ENCODE measurements around the gene CDC42BPB. TPM values are rescaled to one million over a fixed set of nuclear protein-coding genes. Genes with fewer than 3 reads are reported as not detected.
A peak's percentile ranks its signal among the peaks of the same experiment; 100 is the strongest.

The CDC42BPB gene
- polyA plus RNA-seq, 1 of the 3 experiments (the other 2 are of a cell fraction): 61.6 TPM

DNA sequence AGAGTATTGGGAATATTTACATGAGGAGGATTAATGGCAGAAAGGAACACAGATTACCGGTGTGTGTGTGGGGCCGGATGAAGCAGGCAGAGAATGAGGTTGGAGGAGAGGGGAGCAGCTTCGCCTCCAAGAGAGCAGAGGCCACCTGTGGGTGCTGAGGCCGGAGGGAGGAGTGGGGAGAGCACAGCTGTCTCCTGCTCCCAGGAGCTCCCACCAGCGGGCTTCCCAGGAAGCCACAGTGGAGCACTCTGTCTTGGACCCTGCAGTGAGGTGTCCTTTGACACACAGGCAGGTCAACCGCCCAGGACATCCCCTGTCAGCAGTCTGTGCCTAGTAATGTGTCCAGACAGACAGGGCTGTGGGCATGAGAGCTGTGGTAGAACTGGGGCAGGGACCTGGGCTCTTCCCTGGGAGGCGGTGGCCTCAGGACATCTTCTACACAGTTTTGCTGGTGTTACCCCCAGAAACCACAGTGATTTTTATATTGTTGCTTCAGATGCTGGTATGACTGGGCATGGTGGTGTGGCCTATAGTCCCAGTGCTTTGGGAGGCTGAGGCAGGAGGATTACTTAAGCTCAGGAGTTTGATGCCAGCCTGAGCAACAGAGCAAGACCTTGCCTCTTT, 153.3 kb downstream of the CDC42BPB start:
- no peaks in the 10 kb centered on the region for H3K4me1 ChIP-seq (ENCODE audit: control insufficient read depth in 1 of 2, insufficient read depth in 2 of 2, low read depth in 1 of 2, low read length in 1 of 2)
- no peaks in the 10 kb centered on the region for H3K9me2 ChIP-seq
- no peaks in the 10 kb centered on the region for H3K27me3 ChIP-seq (ENCODE audit: insufficient read depth)
- WGBS (ENCODE audit: low lambda C conversion rate): 98% methylated on average over 5 of the region's 7 CpGs
- DNase-seq: no peak
- H3K36me3 ChIP-seq (replicated peaks in 1 of 2; ENCODE audit: control insufficient read depth in 1 of 2, insufficient read depth in 2 of 2, low read length in 1 of 2): peaks cover 13 to 24% of the 10 kb centered on the region in 2 experiments
- no peak overlapping the region for H3K9ac ChIP-seq
- no peak overlapping the region for H2AFZ ChIP-seq (ENCODE audit: low read depth)
- TF ChIP-seq FOXM1 (IDR thresholded peaks at IDR 0.05; ENCODE audit: low read depth): no peak
- TF ChIP-seq RCOR1 (IDR thresholded peaks at IDR 0.05; ENCODE audit: low read length): no peak
- no peak for TF ChIP-seq USF2 (IDR thresholded peaks at IDR 0.05; ENCODE audit: borderline replicate concordance, low read depth, low read length)
- no peak for TF ChIP-seq GATA2 (CRISPR knock-in tag; IDR thresholded peaks at IDR 0.05)
- no peak for TF ChIP-seq TAF1 (IDR thresholded peaks at IDR 0.05; ENCODE audit: borderline replicate concordance, low read depth, low read length)
- TF ChIP-seq, protein P1, sequence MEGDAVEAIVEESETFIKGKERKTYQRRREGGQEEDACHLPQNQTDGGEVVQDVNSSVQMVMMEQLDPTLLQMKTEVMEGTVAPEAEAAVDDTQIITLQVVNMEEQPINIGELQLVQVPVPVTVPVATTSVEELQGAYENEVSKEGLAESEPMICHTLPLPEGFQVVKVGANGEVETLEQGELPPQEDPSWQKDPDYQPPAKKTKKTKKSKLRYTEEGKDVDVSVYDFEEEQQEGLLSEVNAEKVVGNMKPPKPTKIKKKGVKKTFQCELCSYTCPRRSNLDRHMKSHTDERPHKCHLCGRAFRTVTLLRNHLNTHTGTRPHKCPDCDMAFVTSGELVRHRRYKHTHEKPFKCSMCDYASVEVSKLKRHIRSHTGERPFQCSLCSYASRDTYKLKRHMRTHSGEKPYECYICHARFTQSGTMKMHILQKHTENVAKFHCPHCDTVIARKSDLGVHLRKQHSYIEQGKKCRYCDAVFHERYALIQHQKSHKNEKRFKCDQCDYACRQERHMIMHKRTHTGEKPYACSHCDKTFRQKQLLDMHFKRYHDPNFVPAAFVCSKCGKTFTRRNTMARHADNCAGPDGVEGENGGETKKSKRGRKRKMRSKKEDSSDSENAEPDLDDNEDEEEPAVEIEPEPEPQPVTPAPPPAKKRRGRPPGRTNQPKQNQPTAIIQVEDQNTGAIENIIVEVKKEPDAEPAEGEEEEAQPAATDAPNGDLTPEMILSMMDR (IDR thresholded peaks at IDR 0.05): no peak
- TF ChIP-seq ZBTB33 (IDR thresholded peaks at IDR 0.05; ENCODE audit: borderline replicate concordance, low read depth): no peak
- TF ChIP-seq FOXJ3 (CRISPR knock-in tag; IDR thresholded peaks at IDR 0.05): no peak
- TF ChIP-seq RAD21 (IDR thresholded peaks at IDR 0.05; ENCODE audit: low read length): no peak
- TF ChIP-seq RXRA (IDR thresholded peaks at IDR 0.05; ENCODE audit: borderline replicate concordance, low read depth): no peak
- H3K9me3 ChIP-seq: no peaks in the 10 kb centered on the region
- H3K79me2 ChIP-seq (ENCODE audit: insufficient read depth): no peaks in the 10 kb centered on the region
- ChIA-PET POLR2A (no interaction called here), CTCF (no interaction called here)
- H3F3A ChIP-seq (replicated peaks; ENCODE audit: insufficient read depth): peaks cover 3% of the 10 kb centered on the region
- no peaks in the 10 kb centered on the region for H4K20me1 ChIP-seq (ENCODE audit: insufficient read depth)
- no peak overlapping the region for H3K27ac ChIP-seq (ENCODE audit: low read depth in 2 of 2, low read length in 1 of 2)
- H3K4me2 ChIP-seq: no peak overlapping the region
- no peak overlapping the region for H3K4me3 ChIP-seq (ENCODE audit: low read depth in 2 of 2, low read length in 1 of 2)

GRCh38 chr14:102903248-102903888, 154.0 kb downstream of the CDC42BPB start:
- ChIA-PET CTCF (interaction anchor here (1.0 kb wide), 1 partner anchor 209 kb away, joined by 3 read pairs; no protein-coding TSS in a partner anchor), POLR2A (no interaction called here)
- 97% methylated on average over 28 of the region's 29 CpGs for WGBS (ENCODE audit: low lambda C conversion rate)
- Histone ChIP-seq H4K20me1 (ENCODE audit: insufficient read depth) (no peaks in the 10 kb centered on the region), H3F3A (replicated peaks; ENCODE audit: insufficient read depth) (peaks cover 3% of the 10 kb centered on the region), H3K27ac (ENCODE audit: low read depth in 2 of 2, low read length in 1 of 2) (no peak overlapping the region), H2AFZ (ENCODE audit: low read depth) (no peak overlapping the region), H3K9ac (no peak overlapping the region), H3K9me2 (no peaks in the 10 kb centered on the region), H3K79me2 (ENCODE audit: insufficient read depth) (no peaks in the 10 kb centered on the region), H3K9me3 (no peaks in the 10 kb centered on the region), H3K36me3 (replicated peaks in 1 of 2; ENCODE audit: control insufficient read depth in 1 of 2, insufficient read depth in 2 of 2, low read length in 1 of 2) (peaks cover 13 to 24% of the 10 kb centered on the region in 2 experiments), H3K27me3 (ENCODE audit: insufficient read depth) (no peaks in the 10 kb centered on the region), H3K4me2 (no peak overlapping the region), H3K4me1 (ENCODE audit: control insufficient read depth in 1 of 2, insufficient read depth in 2 of 2, low read depth in 1 of 2, low read length in 1 of 2) (no peaks in the 10 kb centered on the region; a peak in 1 of 4 replicates), H3K4me3 (ENCODE audit: low read depth in 2 of 2, low read length in 1 of 2) (no peak overlapping the region)
- peak; percentile 24 for DNase-seq
- no peak for TF ChIP-seq USF2 (IDR thresholded peaks at IDR 0.05; ENCODE audit: borderline replicate concordance, low read depth, low read length)
- no peak for TF ChIP-seq RCOR1 (IDR thresholded peaks at IDR 0.05; ENCODE audit: low read length)
- no peak for TF ChIP-seq RXRA (IDR thresholded peaks at IDR 0.05; ENCODE audit: borderline replicate concordance, low read depth)
